Middle frontal gyrus (tissue), 1 donor: Measurements from ENCODE around the gene ANKRD33B.
"Not testable (repeated sequence)": the region's sequence is repeated elsewhere in the genome, so short reads cannot be mapped to it uniquely, and the experiment has no call there.

Experiments used
- DNase-seq: peaks from one replicate; pipeline ENCODE4 v3.0.0-alpha.2; 2015; ENCODE audit warnings: low spot score; ENCODE audit errors: extremely low spot score

The ANKRD33B gene

DNA sequence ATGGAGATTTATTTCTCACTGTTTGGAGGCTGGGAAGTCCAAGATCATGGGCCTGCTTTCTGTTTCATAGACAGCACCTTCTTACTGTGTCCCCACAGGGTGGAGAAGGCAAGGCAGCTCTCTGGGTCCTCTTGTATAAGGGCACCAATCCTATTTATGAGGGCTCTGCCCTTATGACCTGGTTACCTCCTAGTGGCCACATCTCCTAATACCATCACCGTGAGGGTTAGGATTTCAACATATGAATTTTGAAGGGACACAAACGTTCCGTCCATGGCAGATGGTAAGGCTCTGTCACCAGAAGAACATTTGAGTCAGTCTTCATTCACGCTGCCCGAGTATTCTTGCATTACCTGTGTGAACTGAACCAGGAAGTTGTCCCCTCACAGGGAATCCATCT is 48.4 kb downstream of the ANKRD33B start:
- DNase-seq: no peak

DNA sequence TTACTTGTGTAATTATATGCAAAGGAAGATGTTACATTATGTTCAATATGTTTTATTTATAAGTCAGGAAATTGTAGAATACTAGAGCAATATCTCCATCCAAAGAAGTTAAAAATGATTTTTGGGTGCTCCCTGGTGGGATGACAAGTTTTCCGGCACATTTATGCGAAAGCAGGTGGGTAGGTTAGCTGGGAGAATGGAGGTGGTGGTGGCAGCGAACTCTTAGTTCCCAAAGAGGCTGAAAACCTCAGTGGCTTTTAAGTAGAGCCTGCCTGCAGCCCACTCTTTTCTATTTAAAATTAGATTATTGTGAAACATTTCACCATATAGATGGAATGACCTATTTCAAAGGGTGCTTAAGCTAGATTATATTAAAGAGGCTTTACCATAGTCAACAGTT is 51.8 kb downstream of the ANKRD33B start:
- no peak for DNase-seq

DNA sequence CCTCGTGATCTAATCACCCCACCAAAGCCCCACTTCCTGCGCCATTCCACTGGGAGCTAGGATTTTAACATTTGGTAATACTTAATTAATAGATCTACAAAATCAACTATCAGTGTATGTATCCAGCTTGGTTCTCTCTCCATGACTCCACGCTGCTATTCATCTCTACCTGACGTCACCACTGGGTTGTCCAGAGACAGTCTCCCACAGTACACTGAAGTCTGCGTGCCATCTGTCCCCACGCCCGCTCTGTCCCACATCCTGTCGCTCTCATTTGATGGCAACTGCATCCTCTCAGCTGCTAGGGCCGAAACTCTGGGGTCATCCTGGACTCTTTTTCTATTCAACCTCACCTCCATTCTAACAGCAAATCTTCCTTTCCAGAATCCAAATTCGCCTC is 53.2 kb downstream of the ANKRD33B start:
- no peak for DNase-seq

DNA sequence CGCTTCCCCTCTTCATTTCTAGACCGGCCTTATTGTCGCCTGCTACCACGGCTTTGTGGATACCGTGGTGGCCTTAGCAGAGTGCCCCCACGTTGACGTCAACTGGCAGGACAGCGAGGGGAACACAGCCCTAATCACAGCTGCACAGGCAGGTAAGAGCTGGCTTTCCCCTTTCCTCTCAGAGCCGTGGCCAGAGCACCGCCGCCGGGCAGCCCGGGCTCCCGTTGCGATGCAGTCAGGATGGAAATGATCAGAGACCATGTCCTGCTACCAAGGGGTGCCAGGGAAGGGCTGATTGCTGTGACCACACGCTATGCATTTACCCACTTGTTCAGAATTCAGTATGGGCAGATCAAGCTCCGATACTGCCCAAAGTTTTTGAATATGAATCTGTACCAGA is 54.4 kb downstream of the ANKRD33B start:
- DNase-seq: no peak

DNA sequence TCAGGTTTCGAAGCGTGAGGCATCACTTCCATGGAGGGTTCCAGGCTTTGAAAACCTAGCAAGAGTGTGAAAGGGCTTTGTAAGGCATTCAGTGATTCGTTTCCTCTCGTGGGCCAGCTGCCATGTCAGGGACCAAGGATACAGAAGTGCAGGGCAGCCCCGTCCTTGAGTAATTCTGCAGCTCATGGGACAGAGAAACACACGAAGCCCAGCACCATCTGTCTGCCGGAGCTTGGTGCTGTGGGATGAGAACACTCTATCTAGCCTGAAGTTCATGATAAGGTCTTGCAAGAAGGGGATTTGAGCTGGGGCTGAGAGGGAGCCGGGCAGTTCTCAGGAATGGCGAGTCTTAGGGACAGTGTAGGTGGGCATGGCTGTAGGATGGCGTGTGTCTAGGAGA is 55.8 kb downstream of the ANKRD33B start:
- DNase-seq: no peak

DNA sequence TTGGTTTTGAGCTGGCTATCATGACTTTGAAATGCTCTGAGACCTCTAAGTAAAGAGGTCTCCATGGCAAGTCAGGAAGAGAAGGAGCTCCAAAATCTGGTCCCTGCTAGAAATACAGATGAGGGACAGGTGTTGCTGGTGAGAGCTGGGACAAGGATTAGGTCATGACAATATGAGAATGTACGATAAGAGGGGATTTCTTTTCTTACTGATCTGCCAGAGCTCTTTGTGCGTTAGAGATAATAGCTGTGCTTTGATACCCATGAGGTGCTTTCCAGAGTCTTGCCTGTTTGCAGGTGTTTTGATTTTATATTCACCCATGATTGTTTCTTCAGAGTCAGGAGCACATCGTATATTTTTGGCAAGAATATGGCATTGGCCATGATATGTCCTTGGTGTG is 56.5 kb downstream of the ANKRD33B start:
- no peak for DNase-seq

DNA sequence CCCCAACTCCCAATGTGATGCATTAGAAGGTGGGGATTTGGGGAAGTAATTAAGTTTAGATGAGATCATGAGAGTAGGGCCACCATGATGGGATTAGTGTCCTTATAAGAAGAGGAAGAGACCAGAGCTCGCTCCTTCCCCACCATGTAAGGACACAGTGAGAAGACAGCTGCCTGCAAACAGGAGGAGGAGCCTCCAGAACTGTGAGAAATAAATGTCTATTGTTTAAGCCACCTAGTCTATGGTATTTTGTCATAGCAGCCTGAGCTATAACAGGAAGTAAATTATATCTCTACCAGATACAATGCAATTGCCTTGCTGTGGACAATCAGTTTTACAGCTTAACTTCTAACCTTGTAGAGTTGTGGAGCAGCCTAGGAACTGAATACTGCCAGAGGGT is 58.0 kb downstream of the ANKRD33B start:
- DNase-seq: no peak

DNA sequence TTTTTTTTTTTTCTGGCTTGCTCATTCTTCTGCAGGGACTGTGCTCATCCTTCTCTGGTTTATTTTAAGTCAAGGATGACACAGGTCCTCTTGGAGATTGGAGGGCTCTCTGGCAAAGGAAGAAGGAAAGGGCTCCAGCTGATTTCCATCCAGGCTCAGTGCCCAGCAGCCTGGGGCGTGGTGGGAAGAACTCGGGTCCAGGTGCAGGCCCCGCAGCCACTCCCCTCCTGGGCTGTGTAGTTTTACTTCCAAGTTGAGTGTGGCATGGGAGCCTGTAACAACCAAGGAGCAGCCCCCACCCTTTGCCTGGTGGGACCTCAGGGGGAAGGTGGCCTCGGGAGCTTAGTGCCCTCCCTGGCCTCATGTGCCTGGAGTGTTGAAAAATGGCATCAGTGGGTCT is 58.9 kb downstream of the ANKRD33B start:
- DNase-seq: no peak

DNA sequence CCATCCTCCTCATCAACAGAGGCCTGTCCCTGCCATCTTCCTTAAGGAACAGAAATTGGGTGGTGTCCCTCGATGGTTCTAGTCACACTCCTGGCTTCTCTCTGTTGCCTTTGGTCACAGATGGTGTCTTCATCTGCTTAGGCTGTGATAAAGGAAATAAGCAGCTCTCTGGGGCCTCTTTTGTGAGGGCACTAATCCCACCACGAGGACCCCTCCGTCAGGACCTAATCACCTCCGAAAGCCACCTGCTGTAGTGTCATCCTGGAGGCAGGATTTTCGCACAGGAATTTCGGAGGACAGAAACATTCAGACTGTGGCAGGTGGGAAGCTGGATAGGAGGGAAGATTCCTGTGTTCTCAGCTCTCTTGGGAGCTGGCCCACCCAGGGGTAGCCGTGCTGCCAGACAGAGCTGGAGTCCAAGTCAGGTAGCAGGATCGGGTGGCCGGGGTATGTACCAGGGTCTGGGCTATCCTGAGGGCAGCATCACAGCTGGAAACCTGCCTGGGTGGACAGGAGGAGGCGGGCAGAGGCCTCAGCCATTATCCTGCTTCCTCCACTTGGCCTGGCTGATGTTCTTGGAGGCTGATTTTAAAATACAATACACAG is 59.5 kb downstream of the ANKRD33B start:
- no peak for DNase-seq

DNA sequence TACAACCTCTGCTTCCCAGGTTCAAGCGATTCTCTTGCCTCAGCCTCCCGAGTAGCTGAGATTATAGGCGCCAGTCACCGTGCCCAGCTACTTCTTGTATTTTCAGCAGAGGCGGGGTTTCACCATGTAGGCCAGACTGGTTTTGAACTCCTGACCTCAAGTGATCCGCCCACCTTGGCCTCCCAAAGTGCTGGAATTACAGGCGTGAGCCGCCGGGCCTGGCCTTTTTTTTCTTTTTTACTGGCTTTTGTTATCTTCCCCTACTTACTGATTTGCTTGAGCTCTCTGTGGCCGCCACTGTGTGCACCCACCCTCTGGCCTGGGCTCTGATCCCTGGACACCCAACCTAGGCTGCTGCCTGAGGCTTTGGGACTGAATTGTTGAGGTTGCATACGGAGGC is 60.3 kb downstream of the ANKRD33B start:
- no peak for DNase-seq

DNA sequence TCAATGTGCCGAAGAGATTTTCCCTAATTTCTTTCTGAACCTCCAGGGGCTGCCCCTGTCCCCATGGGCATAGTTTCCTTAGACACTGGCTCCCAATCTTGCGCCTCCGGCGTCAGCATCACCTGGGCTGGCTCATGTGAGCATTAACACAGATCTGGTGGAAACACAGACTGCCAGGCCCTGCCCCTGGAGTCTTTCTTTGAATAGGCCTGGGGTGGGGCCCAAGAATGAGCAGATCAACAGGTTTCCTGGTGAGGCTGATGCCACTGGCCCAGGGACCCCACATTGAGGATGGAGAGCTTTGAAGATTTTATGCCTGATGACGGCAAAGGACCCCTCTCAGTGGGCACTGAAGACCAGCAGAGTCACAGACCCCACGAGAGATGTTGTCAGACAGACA is 60.8 kb downstream of the ANKRD33B start:
- no peak for DNase-seq

DNA sequence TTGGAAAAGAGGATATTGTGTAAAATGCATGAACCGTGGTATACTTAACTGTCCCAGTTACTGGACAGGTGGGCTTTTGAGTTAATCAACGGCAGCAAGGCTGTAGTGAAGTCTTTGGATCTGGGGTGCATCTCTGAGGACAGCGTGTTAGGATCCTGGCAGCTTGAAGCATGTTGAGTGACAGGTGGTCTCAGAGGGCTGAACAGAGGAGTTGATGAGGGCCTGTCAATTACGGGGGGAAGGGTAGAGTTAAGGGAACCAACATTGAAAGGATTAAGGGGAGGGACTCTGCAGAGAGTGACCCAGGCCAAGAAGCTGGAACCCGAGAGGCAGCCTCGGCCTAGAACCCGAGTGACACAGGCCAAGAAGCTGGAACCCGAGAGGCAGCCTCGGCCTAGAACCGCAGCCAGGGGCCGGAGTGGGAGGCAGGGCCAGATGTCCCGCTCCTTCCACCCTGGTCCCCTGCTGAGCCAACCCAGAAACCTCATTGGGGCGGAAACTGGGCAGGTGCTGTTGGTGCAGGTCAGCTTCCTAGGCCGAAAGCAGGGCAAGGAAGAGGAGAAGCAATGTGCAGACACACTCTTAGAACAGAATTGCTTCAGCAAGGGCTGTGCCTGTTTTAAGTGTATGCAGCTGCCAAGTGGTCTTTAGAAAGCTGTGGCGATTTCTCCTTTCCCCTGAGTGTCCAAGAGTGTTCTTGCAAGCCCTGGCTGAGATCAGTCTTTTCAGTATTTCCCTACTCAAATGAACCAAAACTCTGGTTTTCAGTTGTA is 62.0 kb downstream of the ANKRD33B start:
- no peak for DNase-seq

DNA sequence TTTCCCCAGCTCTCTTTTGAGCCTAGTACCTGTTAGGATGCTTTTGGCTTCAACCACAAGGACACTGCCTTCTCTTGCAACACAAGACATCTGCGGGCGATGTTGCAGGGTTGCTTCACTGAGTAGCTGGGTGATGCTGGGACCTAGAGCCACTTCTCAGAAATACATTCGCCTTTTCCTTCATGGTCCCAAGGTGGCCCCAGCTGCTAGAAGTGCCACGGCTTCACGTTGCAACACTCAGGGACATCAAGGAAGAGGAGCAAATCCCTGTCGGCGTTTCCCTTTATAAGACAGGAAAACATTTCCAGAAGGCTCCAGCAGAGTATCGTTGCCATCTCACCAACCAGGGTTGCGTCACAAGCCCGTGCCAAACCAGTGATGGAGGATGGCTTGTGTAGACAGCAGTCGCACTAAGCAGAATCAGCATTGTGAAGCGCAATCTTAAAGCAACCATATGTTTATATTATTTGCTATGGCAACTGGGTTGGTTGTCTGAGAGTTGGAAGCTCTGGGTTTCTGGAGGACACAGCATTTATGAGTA is 62.7 kb downstream of the ANKRD33B start:
- DNase-seq: no peak

DNA sequence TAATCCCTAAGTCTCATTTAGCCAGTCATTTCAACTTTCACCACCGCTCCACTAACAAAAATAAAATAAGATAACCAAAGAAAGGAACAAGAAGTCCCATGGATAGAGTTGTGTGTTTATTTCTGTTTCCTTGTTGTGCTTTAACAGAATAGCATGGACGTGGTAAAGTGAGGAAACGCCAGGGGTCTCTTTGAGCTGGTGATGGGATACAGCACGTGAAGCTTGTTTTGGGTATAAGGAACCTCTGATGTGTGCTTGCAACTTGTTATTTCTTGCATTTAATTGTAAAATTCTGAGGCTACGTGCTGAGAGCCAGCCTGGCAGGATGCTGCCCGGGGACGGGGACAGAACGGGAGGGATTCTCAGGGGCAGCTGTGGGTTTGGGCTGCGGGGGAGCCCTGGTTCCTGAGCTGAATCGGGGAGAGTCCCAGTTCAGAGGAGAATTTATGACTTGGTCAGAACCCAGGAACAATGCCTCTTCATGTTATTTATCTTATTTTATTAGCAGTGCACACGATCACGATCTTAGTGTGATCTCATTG is 63.4 kb downstream of the ANKRD33B start:
- no peak for DNase-seq

DNA sequence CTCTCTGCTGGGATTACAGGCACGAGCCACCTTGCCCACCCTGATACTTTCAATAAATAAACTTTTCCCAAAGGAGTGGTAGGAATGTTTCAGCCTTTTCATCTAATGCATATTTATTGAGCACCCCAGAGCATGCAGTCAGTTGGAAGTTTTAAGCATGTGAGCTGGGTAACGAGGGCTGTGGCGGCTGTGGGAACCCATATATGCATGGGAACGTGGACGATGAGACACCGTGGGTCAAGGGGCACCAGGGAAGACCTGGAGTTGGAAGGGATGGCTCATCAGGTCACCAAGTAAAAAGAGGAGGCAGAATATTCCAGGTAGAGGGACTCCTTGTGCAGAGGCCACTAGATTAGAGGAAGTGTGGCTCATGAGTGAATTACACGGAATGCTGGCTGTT is 64.7 kb downstream of the ANKRD33B start:
- no peak for DNase-seq

DNA sequence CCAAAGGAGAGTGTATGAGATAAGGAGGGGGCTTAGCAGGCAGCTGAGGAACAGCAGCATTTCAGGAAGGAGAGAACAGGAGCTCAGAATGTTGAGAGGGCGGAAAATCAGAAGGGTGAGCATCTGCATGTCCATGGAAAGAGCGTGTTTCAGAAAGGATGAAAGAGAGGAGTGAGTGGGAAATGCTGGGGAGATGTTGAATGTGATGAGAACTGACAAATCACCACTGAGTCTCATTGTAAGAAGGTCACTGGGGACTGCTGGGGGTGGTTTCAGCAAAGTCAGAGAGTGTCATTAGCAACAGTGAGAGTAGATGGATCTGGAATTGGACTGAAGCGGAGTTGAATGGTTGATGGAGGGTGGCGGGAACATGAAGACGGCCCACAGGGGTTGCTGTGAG is 65.8 kb downstream of the ANKRD33B start:
- DNase-seq: no peak

DNA sequence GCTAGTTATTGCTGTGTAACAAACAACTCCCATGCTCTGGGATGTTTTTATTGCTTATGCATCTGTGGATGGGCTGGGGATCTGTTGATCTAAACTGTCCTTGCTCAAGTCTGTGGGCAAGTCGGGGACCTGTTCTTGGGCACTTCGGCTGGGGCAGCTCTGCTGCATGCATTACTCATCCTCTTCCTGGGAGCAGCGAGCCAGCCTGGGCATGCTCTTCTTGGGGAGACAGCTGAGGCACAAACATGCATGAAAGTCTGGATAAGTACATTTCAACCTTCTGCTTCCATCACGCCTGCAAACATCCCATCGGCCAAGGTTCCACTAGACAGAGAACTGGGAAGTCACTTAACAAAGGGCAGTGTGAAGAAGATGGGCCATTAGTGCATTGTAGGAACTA is 66.3 kb downstream of the ANKRD33B start:
- no peak for DNase-seq

DNA sequence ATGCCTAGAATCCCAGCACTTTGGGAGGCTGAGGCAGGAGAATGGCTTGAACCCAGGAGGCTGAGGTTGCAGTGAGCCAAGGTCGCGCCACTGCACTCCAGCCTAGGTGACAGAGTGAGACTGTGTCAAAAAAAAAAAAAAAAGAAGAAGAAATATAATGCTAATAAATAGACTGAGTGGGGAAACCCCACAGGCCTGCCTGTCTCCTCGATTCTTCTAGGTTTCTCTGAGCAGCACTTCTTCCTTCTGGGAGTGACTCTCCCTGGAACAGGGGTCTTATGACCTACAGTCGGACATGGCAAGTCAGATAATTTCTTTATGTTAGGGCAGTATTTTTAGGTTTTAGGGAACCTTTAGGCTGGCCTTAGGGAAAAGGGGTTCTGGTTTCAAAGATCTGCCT is 66.9 kb downstream of the ANKRD33B start:
- not testable (repeated sequence) for DNase-seq

DNA sequence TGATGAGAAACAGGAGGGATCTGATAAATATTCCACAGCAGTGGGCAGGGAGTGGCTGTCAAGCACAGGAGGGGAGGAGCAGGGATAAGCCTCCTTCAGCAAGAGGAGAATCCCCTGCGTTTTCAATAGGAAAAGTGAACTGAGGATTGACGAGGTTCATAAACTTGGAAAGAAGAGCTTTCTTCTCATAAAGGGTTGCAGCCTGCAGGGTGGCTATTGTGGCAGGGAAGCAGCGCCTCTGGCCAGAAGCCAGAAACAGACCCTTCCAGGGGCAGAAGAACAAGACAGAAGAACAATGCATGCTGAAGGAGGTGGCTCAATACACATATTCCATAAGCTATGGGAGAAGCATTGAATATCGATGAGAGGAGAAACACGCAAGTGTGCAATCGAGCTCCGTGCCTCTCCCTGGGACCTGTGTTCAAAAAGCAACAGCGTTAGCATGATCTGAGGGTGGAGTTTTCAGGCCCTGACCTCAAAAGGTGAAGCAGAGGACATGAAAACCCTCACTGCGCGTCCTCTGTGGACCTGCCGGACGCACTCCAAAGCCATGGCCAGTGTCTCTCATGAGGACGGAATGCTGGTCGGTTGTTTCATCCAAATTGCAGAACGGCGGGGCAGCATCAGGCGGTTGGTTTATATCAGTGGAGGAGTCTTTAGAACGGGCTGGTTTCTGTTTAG is 67.6 kb downstream of the ANKRD33B start:
- DNase-seq: no peak

DNA sequence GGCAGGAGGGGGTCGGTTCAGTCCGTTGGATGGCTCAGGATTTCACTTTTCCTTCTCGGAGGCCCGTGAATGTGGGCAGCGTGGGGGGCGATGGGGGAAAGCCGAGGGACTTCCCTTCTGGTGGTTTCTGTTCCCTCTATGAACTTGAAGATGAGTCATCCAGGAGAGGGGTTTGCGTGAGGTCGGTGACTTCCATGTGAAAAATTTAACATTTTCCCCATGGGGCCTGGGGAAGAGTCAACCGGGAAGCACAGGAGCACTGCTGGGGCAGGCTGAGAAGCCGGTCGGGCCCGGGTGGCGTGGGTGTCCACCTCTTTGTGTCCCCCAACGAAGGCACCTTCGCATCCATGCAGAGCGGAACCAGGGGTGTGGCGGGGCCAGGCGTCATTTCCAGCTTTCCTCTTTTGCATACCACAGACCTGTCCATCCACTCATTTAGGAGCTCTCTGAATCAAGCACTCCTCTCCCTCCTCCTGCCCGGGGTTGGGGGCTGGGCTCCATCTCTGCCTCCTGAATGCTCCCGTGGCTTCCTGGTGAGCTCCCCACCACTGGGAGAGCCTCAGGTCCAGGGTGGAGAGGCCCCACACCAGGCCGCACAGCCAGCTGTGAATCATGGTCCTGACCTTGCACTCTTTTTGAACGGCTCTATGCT is 68.4 kb downstream of the ANKRD33B start:
- DNase-seq: no peak

DNA sequence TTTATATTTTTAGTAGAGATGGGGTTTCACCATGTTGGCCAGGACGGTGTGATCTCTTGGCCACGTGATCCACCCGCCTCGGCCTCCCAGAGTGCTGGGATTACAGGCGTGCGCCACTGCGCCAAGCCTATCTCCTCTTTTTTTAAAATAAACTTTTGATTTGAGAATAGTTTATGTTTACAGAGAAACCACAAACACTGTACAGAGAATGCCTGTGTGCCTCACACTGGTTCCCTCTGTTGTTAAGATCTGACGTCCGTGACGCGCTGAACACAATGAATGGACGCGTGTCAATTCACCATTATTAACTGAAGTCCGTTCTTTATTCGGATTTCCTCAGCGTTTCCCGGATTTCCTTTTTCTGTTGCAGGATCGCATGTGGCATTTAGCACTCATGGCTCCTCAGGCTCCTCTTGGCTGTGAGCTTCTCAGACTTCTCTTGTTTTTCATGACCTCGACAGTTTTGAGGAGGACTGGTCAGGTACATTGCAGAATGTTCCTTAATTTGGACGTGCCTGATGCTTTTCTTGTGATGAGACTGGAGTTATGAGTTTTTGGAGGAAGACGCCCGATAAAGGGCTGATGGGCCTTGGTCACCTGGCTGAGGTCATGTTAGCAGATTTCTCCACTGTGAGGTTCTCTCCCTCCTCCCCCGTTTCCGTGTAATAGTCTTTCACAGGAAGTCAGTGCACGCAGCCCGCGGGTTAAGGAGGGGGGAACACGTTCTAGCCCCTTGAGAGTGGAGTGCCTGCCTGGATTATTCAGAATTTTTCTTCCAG is 69.6 kb downstream of the ANKRD33B start:
- DNase-seq: no peak
